A549 (cell line): ENCODE results near the gene TYRP1. TPM values are rescaled to one million over a fixed set of nuclear protein-coding genes. Genes with fewer than 3 reads are reported as not detected.

Source experiments
- ATAC-seq, 2 experiments: fragments of 200-7000 bp in 1 of 2; fragments of >200 bp in 1 of 2; cut with Nextera tagmentation in 1 of 2; cut with Tn5 transposase in 1 of 2; 3 replicates each; pipeline versions ENCODE4 v1.8.0 to v1.9.1; 2018 to 2020; ENCODE audit warnings: mild to moderate bottlenecking in 1 of 2, moderate library complexity in 1 of 2
- CTCF ChIA-PET: fragments of 300-600 bp; sonication (Branson Sonifier 250); formaldehyde crosslinking; extraction: SDS; loops from one replicate; lab custom pipeline; 2021; ENCODE audit warnings: antibody characterized with exemption, inconsistent platforms; lab: Yijun Ruan, JAX
- POLR2A ChIA-PET: fragments of 350-600 bp; formaldehyde crosslinking; extraction: SDS; loops from one replicate; lab custom pipeline; 2021; ENCODE audit warnings: antibody characterized with exemption, inconsistent platforms; lab: Yijun Ruan, JAX
- DNase-seq, 2 experiments: peaks; one replicate each; pipeline versions ENCODE4 v3.0.0 to v3.0.0-alpha.2; 2011 to 2016; ENCODE audit warnings: low read depth in 1 of 2, low spot score in 1 of 2
- FAIRE-seq: peaks from 2 replicates; lab custom pipeline; 2011; peaks lifted over from hg19 to GRCh38; lab: Jason Lieb, UNC
- H3K27ac ChIP-seq, 2 experiments: fragments of >200 bp; sonication (Bioruptor Twin); formaldehyde crosslinking; 3 replicates each; pipeline ENCODE4 v1.5.1; 2016 to 2017
- H3K4me1 ChIP-seq: fragments of >200 bp; sonication (Bioruptor Twin); formaldehyde crosslinking; 3 replicates; pipeline ENCODE4 v1.6.1; 2016
- H3K4me2 ChIP-seq: fragments of >200 bp; sonication (Bioruptor Twin); formaldehyde crosslinking; 3 replicates; pipeline ENCODE4 v1.6.1; 2016
- H3K4me3 ChIP-seq: fragments of >200 bp; sonication (Bioruptor Twin); formaldehyde crosslinking; 3 replicates; pipeline ENCODE4 v1.5.1; 2016
- H3K9me3 ChIP-seq: fragments of >200 bp; sonication (Bioruptor Twin); formaldehyde crosslinking; 3 replicates; pipeline ENCODE4 v1.6.1; 2016
- BCL3 ChIP-seq: fragments of >200 bp; sonication (Bioruptor Twin); formaldehyde crosslinking; IDR thresholded peaks from 3 replicates; pipeline ENCODE4 v1.6.1; 2016
- BHLHE40 ChIP-seq: IDR thresholded peaks from 2 replicates; pipeline ENCODE4 v1.6.1; 2012; ENCODE audit warnings: low read depth, low read length, inconsistent platforms
- CBX2 ChIP-seq: fragments of 200-600 bp; sonication (generic); IDR thresholded peaks from 2 replicates; pipeline ENCODE4 v1.6.1; 2016; ENCODE audit warnings: low read depth, mild to moderate bottlenecking, borderline replicate concordance
- CEBPB ChIP-seq, 2 experiments: fragments of >200 bp in 1 of 2; sonication (Bioruptor Twin) in 1 of 2; formaldehyde crosslinking in 1 of 2; IDR thresholded peaks; 2 replicates each; pipeline ENCODE4 v1.6.1; 2012 to 2016
- CHD2 ChIP-seq: fragments of 150-350 bp; IDR thresholded peaks from 2 replicates; pipeline ENCODE4 v1.6.1; 2014; ENCODE audit warnings: low read length; ENCODE audit not compliant: partially characterized antibody
- CTCF ChIP-seq: fragments of >200 bp; sonication (Bioruptor Twin); formaldehyde crosslinking; IDR thresholded peaks from 3 replicates; pipeline ENCODE4 v1.5.1; 2016
- E2F6 ChIP-seq: IDR thresholded peaks from 2 replicates; pipeline ENCODE4 v1.6.1; 2012; ENCODE audit warnings: low read depth, borderline replicate concordance
- EHMT2 ChIP-seq: fragments of 200-600 bp; sonication (generic); IDR thresholded peaks from 2 replicates; pipeline ENCODE4 v1.6.1; 2016; ENCODE audit warnings: antibody characterized with exemption, low read depth, mild to moderate bottlenecking, moderate library complexity
- EP300 ChIP-seq, 2 experiments: fragments of >200 bp; sonication (Bioruptor Twin); formaldehyde crosslinking; IDR thresholded peaks; 2 replicates in 1 of 2; 3 replicates in 1 of 2; pipeline ENCODE4 v1.6.1; 2016 to 2017
- FOXS1 ChIP-seq: fragments of 250-450 bp; sonication (Bioruptor Pico); IDR thresholded peaks from 2 replicates; pipeline ENCODE4 v1.5.0; 2020; ENCODE audit warnings: mild to moderate bottlenecking, moderate library complexity
- HES2 ChIP-seq: fragments of >200 bp; sonication (Bioruptor Twin); formaldehyde crosslinking; IDR thresholded peaks from 2 replicates; pipeline ENCODE4 v1.6.1; 2016
- HEYL ChIP-seq: fragments of 250-450 bp; sonication (Bioruptor Pico); IDR thresholded peaks from 2 replicates; pipeline ENCODE4 v1.8.0; 2021; ENCODE audit warnings: mild to moderate bottlenecking, moderate library complexity
- HMGXB4 ChIP-seq: fragments of 250-450 bp; sonication (Bioruptor Pico); IDR thresholded peaks from 2 replicates; pipeline ENCODE4 v1.5.0; 2021; ENCODE audit warnings: mild to moderate bottlenecking, moderate library complexity, borderline replicate concordance
- HOXA7 ChIP-seq: fragments of 250-450 bp; sonication (Bioruptor Pico); IDR thresholded peaks from 2 replicates; pipeline ENCODE4 v1.5.0; 2020; ENCODE audit warnings: mild to moderate bottlenecking, moderate library complexity
- JUNB ChIP-seq: fragments of >200 bp; sonication (Bioruptor Twin); formaldehyde crosslinking; IDR thresholded peaks from 2 replicates; pipeline ENCODE4 v1.6.1; 2016
- MAFK ChIP-seq: fragments of 450-650 bp; IDR thresholded peaks from 2 replicates; pipeline ENCODE4 v1.6.1; 2014; ENCODE audit not compliant: partially characterized antibody
- MAX ChIP-seq: IDR thresholded peaks from 2 replicates; pipeline ENCODE4 v1.6.1; 2012
- MAZ ChIP-seq: fragments of 150-350 bp; IDR thresholded peaks from 2 replicates; pipeline ENCODE4 v1.6.1; 2014; ENCODE audit warnings: antibody characterized with exemption, low read depth, low read length, borderline replicate concordance
- NFE2L2 ChIP-seq: fragments of 150-350 bp; conservative IDR thresholded peaks from 2 replicates; pipeline ENCODE4 v1.6.1; 2014; ENCODE audit warnings: low read length
- NPAS2 ChIP-seq: fragments of 250-450 bp; sonication (Bioruptor Pico); IDR thresholded peaks from 2 replicates; pipeline ENCODE4 v1.8.0; 2022; ENCODE audit warnings: mild to moderate bottlenecking, moderate library complexity, borderline replicate concordance
- NR3C1 ChIP-seq: fragments of >200 bp; sonication (Bioruptor Twin); formaldehyde crosslinking; IDR thresholded peaks from 3 replicates; pipeline ENCODE4 v1.6.1; 2017
- PHF8 ChIP-seq: fragments of 200-600 bp; sonication (generic); IDR thresholded peaks from 2 replicates; pipeline ENCODE4 v1.6.1; 2016; ENCODE audit warnings: low read depth, mild to moderate bottlenecking, antibody characterized with exemption, moderate library complexity, borderline replicate concordance
- POLR2A ChIP-seq: IDR thresholded peaks from 2 replicates; pipeline ENCODE4 v1.6.1; 2012; ENCODE audit warnings: mild to moderate bottlenecking, low read length
- POLR2AphosphoS2 ChIP-seq: conservative IDR thresholded peaks from 2 replicates; pipeline ENCODE4 v1.6.1; 2012; ENCODE audit warnings: low read length, improper control_type of control experiment, inconsistent platforms
- RAD21 ChIP-seq, 2 experiments: fragments of >200 bp in 1 of 2; sonication (Bioruptor Twin) in 1 of 2; formaldehyde crosslinking in 1 of 2; IDR thresholded peaks in 1 of 2; conservative IDR thresholded peaks in 1 of 2; 2 replicates in 1 of 2; 3 replicates in 1 of 2; pipeline ENCODE4 v1.6.1; 2012 to 2018; ENCODE audit warnings: inconsistent platforms in 1 of 2
- RNF2 ChIP-seq: fragments of 200-600 bp; sonication (generic); IDR thresholded peaks from 2 replicates; pipeline ENCODE4 v1.6.1; 2016; ENCODE audit warnings: low read depth, mild to moderate bottlenecking, antibody characterized with exemption, moderate library complexity, borderline replicate concordance
- SREBF2 ChIP-seq: fragments of 450-650 bp; IDR thresholded peaks from 2 replicates; pipeline ENCODE4 v1.6.1; 2014; ENCODE audit warnings: mild to moderate bottlenecking, moderate library complexity
- ZFP36 ChIP-seq: fragments of 450-650 bp; IDR thresholded peaks from 2 replicates; pipeline ENCODE4 v1.6.1; 2014; ENCODE audit warnings: borderline replicate concordance; ENCODE audit not compliant: partially characterized antibody
- ZNF302 ChIP-seq: fragments of 250-450 bp; sonication (Bioruptor Pico); IDR thresholded peaks from 2 replicates; pipeline ENCODE4 v1.9.0; 2021; ENCODE audit warnings: inconsistent platforms, mild to moderate bottlenecking, moderate library complexity
- WGBS: methylation state at CpG from one replicate; pipeline ENCODE4 v1.1.6; 2017; ENCODE audit errors: missing lambda C conversion rate; 5-methylcytosine and 5-hydroxymethylcytosine counted together
- polyA plus RNA-seq, 4 experiments: library from polyadenylated mRNA; depleted of rRNA in 3 of 4; stranded (reverse); fragments of >200 nt; fragmentation: RNase III in 1 of 4; extraction: RNeasy Plus Mini Kit Qiagen cat#74134 plus additional on column Dnase treatment in 1 of 4; gene quantifications; 2 replicates in 3 of 4; 3 replicates in 1 of 4; pipeline ENCODE4 v1.2.3, GENCODE V29; 2011 to 2017

The TYRP1 gene
- polyA plus RNA-seq, 2 of the 4 experiments (the other 2 are of a cell fraction) = 0.12 TPM

GRCh38 chr9:12643686-12644085, 49.5 kb upstream of the TYRP1 start (continued):
- no peak for TF ChIP-seq CTCF
- no peak for TF ChIP-seq POLR2A
- TF ChIP-seq EHMT2 = no peak
- no peak for TF ChIP-seq ZFP36
- no peak for TF ChIP-seq RAD21 (conservative IDR thresholded peaks at IDR 0.05 in 1 of 2, IDR thresholded peaks at IDR 0.05 in 1 of 2)
- no peak for TF ChIP-seq HEYL (CRISPR knock-in tag)

- H3K4me3 ChIP-seq = no peak overlapping the region
- no peaks in the 10 kb centered on the region for H3K9me3 ChIP-seq
- ChIA-PET CTCF (no interaction called here), POLR2A (no interaction called here)
- TF ChIP-seq BCL3 = no peak
- no peak for TF ChIP-seq ZNF302 (CRISPR knock-in tag)
- no peak for TF ChIP-seq NR3C1
- TF ChIP-seq MAZ = no peak
- no peak for TF ChIP-seq BHLHE40
- TF ChIP-seq HOXA7 (CRISPR knock-in tag) = no peak
- no peak for TF ChIP-seq NPAS2 (CRISPR knock-in tag)
- no peak for TF ChIP-seq RNF2
- TF ChIP-seq CEBPB (IDR thresholded peaks at IDR 0.05) = no peak
- no peak for TF ChIP-seq PHF8
- TF ChIP-seq NFE2L2 = no peak
- TF ChIP-seq FOXS1 (CRISPR knock-in tag) = no peak
- no peak for TF ChIP-seq HMGXB4 (CRISPR knock-in tag)
- 13% methylated on average over 1 of the region's 1 CpG for WGBS
- FAIRE-seq (no peak), DNase-seq (no peak), ATAC-seq (no peak)
- no peaks in the 10 kb centered on the region for H3K4me1 ChIP-seq
- H3K4me2 ChIP-seq = no peak overlapping the region
- no peak overlapping the region for H3K27ac ChIP-seq
Observed at GRCh38 chr9:12648925-12649324, 44.3 kb upstream of the TYRP1 start.

GRCh38 chr9:12651125-12651524, 42.1 kb upstream of the TYRP1 start:
- TF ChIP-seq POLR2AphosphoS2 (no peak), JUNB (no peak), NFE2L2 (no peak), HES2 (no peak), CHD2 (no peak), SREBF2 (no peak), E2F6 (no peak), MAX (no peak), MAFK (no peak), EP300 (IDR thresholded peaks at IDR 0.05) (no peak), CBX2 (no peak), NR3C1 (no peak)
- CTCF ChIA-PET = no interaction called here
- H3K4me2 ChIP-seq = no peak overlapping the region
- POLR2A ChIA-PET = no interaction called here
- no peaks in the 10 kb centered on the region for H3K9me3 ChIP-seq
- no peak overlapping the region for H3K4me3 ChIP-seq
- H3K4me1 ChIP-seq = no peaks in the 10 kb centered on the region
- FAIRE-seq = no peak
- DNase-seq = no peak
- H3K27ac ChIP-seq = no peak overlapping the region
- no peak for ATAC-seq
